Measurements from ENCODE around the gene CTSE.

CTSE gene

GRCh38 chr1:205994346-205994745 lies 29.3 kb downstream of the CTSE start:
- DNase-seq (ENCODE audit: extremely low read depth in 1 of 2, low read depth in 1 of 2): no peak

- no peak for DNase-seq (ENCODE audit: extremely low read depth in 1 of 2, low read depth in 1 of 2)
Measured at GRCh38 chr1:205993068-205993467, 30.6 kb downstream of the CTSE start.

- no peak for DNase-seq (ENCODE audit: extremely low read depth in 1 of 2, low read depth in 1 of 2)
Measured at GRCh38 chr1:205992218-205992882, 31.3 kb downstream of the CTSE start.

- DNase-seq (ENCODE audit: extremely low read depth in 1 of 2, low read depth in 1 of 2): no peak
Measured at GRCh38 chr1:205991237-205991636, 32.5 kb downstream of the CTSE start.

GRCh38 chr1:205990226-205990625 lies 33.5 kb downstream of the CTSE start:
- no peak for DNase-seq (ENCODE audit: extremely low read depth in 1 of 2, low read depth in 1 of 2)

- DNase-seq (ENCODE audit: extremely low read depth in 1 of 2, low read depth in 1 of 2): no peak
Measured at GRCh38 chr1:205989786-205990185, 33.9 kb downstream of the CTSE start.

GRCh38 chr1:205988585-205988995 lies 35.1 kb downstream of the CTSE start:
- DNase-seq (ENCODE audit: extremely low read depth in 1 of 2, low read depth in 1 of 2): no peak

- DNase-seq (ENCODE audit: extremely low read depth in 1 of 2, low read depth in 1 of 2): no peak
Measured at GRCh38 chr1:205986861-205987260, 36.8 kb downstream of the CTSE start.

- no peak for DNase-seq (ENCODE audit: extremely low read depth in 1 of 2, low read depth in 1 of 2)
Measured at GRCh38 chr1:205986292-205986691, 37.4 kb downstream of the CTSE start.

- DNase-seq (ENCODE audit: extremely low read depth in 1 of 2, low read depth in 1 of 2): no peak
Measured at GRCh38 chr1:205985330-205986005, 38.2 kb downstream of the CTSE start.

- DNase-seq (ENCODE audit: extremely low read depth in 1 of 2, low read depth in 1 of 2): no peak
Measured at GRCh38 chr1:205983925-205984725, 39.6 kb downstream of the CTSE start.

GRCh38 chr1:205981257-205981656 lies 42.4 kb downstream of the CTSE start:
- DNase-seq (ENCODE audit: extremely low read depth in 1 of 2, low read depth in 1 of 2): no peak

GRCh38 chr1:205980237-205980870 lies 43.3 kb downstream of the CTSE start:
- no peak for DNase-seq (ENCODE audit: extremely low read depth in 1 of 2, low read depth in 1 of 2)

- DNase-seq (ENCODE audit: extremely low read depth in 1 of 2, low read depth in 1 of 2): no peak
Measured at GRCh38 chr1:205979301-205979700, 44.4 kb downstream of the CTSE start.

GRCh38 chr1:205978676-205979075 lies 45.0 kb downstream of the CTSE start:
- no peak for DNase-seq (ENCODE audit: extremely low read depth in 1 of 2, low read depth in 1 of 2)

GRCh38 chr1:205977402-205978014 lies 46.2 kb downstream of the CTSE start:
- peak; percentile 53 to 67 for DNase-seq (ENCODE audit: extremely low read depth in 1 of 2, low read depth in 1 of 2)

- DNase-seq (ENCODE audit: extremely low read depth in 1 of 2, low read depth in 1 of 2): no peak
Measured at GRCh38 chr1:205976708-205977401, 46.8 kb downstream of the CTSE start.

GRCh38 chr1:205976036-205976435 lies 47.7 kb downstream of the CTSE start:
- no peak for DNase-seq (ENCODE audit: extremely low read depth in 1 of 2, low read depth in 1 of 2)

- no peak for DNase-seq (ENCODE audit: extremely low read depth in 1 of 2, low read depth in 1 of 2)
Measured at GRCh38 chr1:205975387-205975998, 48.2 kb downstream of the CTSE start.

GRCh38 chr1:205974712-205975111 lies 49.0 kb downstream of the CTSE start:
- DNase-seq (ENCODE audit: extremely low read depth in 1 of 2, low read depth in 1 of 2): no peak
